Endothelial cell of umbilical vein (primary cell): Measurements from ENCODE around the gene PHLPP2. TPM values are rescaled to one million over a fixed set of nuclear protein-coding genes. Genes with fewer than 3 reads are reported as not detected.

ENCODE experiments used
- BruUV-seq: library from RNA; stranded (reverse); fragments of 400-500 nt; replicated peaks from 2 replicates; lab custom pipeline; 2021; lab: Mats Ljungman, UMichigan
- CTCF ChIA-PET: fragments of 300-600, 350-600 bp; sonication (Branson Sonifier 250); formaldehyde crosslinking; loops from one replicate; lab custom pipeline; 2021; ENCODE audit warnings: antibody characterized with exemption, inconsistent platforms; lab: Charles Lee
- POLR2A ChIA-PET: fragments of 300-600, 350-600 bp; sonication (Branson Sonifier 250); formaldehyde crosslinking; loops from one replicate; lab custom pipeline; 2021; ENCODE audit warnings: antibody characterized with exemption, inconsistent platforms; lab: Charles Lee
- DNase-seq: peaks from one replicate; pipeline ENCODE4 v3.0.0-alpha.2; 2011; ENCODE audit warnings: low read depth, low spot score
- FAIRE-seq: peaks from 2 replicates; lab custom pipeline; 2011; peaks lifted over from hg19 to GRCh38; lab: Jason Lieb, UNC
- H2AFZ ChIP-seq: 2 replicates; pipeline ENCODE4 v1.6.0; 2012; ENCODE audit warnings: low read depth, low read length, control low read depth, inconsistent platforms
- H3K27ac ChIP-seq: 2 replicates; pipeline ENCODE4 v1.5.1; 2011; ENCODE audit warnings: low read depth, mild to moderate bottlenecking, control low read depth, low read length, moderate library complexity; ENCODE audit not compliant: insufficient read depth
- H3K27me3 ChIP-seq, 2 experiments: 2 replicates each; pipeline versions ENCODE4 v1.6.0 to v1.6.1; 2011; ENCODE audit warnings: low read length in 2 of 2, mixed read lengths in 1 of 2; ENCODE audit not compliant: control insufficient read depth in 2 of 2, insufficient read depth in 2 of 2
- H3K36me3 ChIP-seq, 2 experiments: 2 replicates in 1 of 2; 3 replicates in 1 of 2; pipeline ENCODE4 v1.5.1; 2011; ENCODE audit warnings: low read length in 2 of 2, mild to moderate bottlenecking in 1 of 2, moderate library complexity in 1 of 2; ENCODE audit not compliant: control insufficient read depth in 2 of 2, insufficient read depth in 2 of 2; ENCODE audit errors: extremely low read depth in 1 of 2
- H3K4me1 ChIP-seq: 3 replicates; pipeline ENCODE4 v1.5.1; 2011; ENCODE audit warnings: mild to moderate bottlenecking, low read length; ENCODE audit not compliant: control insufficient read depth, insufficient read depth; ENCODE audit errors: extremely low read depth
- H3K4me2 ChIP-seq: 2 replicates; pipeline ENCODE4 v1.6.1; 2011; ENCODE audit warnings: low read length, control low read depth, mixed read lengths; ENCODE audit not compliant: insufficient read depth
- H3K4me3 ChIP-seq, 3 experiments: fragments of 200-600 bp in 1 of 3; sonication (generic), shearing (Covaris generic) in 1 of 3; replicated peaks in 1 of 3; 2 replicates each; pipeline ENCODE4 v1.5.1; 2011 to 2016; ENCODE audit warnings: control low read depth in 3 of 3, low read length in 3 of 3, mild to moderate bottlenecking in 2 of 3, inconsistent platforms in 1 of 3, low read depth in 1 of 3, moderate library complexity in 1 of 3; ENCODE audit not compliant: insufficient read depth in 1 of 3
- H3K79me2 ChIP-seq: 2 replicates; pipeline ENCODE4 v1.6.0; 2012; ENCODE audit warnings: low read length, inconsistent platforms; ENCODE audit not compliant: control insufficient read depth, insufficient read depth
- H3K9ac ChIP-seq: replicated peaks from 2 replicates; pipeline ENCODE3; 2011; ENCODE audit warnings: low read length, control low read depth; ENCODE audit not compliant: insufficient read depth; ENCODE audit errors: extremely low read depth
- H3K9me1 ChIP-seq: replicated peaks from 3 replicates; pipeline ENCODE4 v1.6.0; 2011; ENCODE audit warnings: mild to moderate bottlenecking, low read length; ENCODE audit not compliant: control insufficient read depth, insufficient read depth; ENCODE audit errors: extremely low read depth
- H3K9me3 ChIP-seq: replicated peaks from 2 replicates; pipeline ENCODE4 v1.5.1; 2012; ENCODE audit warnings: low read length, inconsistent platforms; ENCODE audit not compliant: control insufficient read depth, insufficient read depth
- H4K20me1 ChIP-seq: replicated peaks from 2 replicates; pipeline ENCODE3; 2011; ENCODE audit warnings: mild to moderate bottlenecking, low read length; ENCODE audit not compliant: control insufficient read depth, insufficient read depth; ENCODE audit errors: extremely low read depth
- CTCF ChIP-seq, 2 donors: IDR thresholded peaks; 1 replicate in 1 of 2; 2 replicates in 1 of 2; pipeline ENCODE4 v1.5.1; 2011; ENCODE audit warnings: low read length in 2 of 2, mild to moderate bottlenecking in 2 of 2, moderate library complexity in 2 of 2, control low read depth in 1 of 2, inconsistent platforms in 1 of 2, low read depth in 1 of 2; ENCODE audit not compliant: insufficient read depth in 1 of 2; ENCODE audit errors: extremely low read depth in 1 of 2
- EZH2 ChIP-seq: IDR thresholded peaks from 2 replicates; pipeline ENCODE4 v1.6.1; 2012; ENCODE audit warnings: borderline replicate concordance, low read depth, mild to moderate bottlenecking, moderate library complexity, low read length, inconsistent platforms; ENCODE audit not compliant: severe bottlenecking
- FOS ChIP-seq: IDR thresholded peaks from 2 replicates; pipeline ENCODE4 v1.6.1; 2011; ENCODE audit warnings: mild to moderate bottlenecking, low read length, moderate library complexity, borderline replicate concordance; ENCODE audit not compliant: insufficient read depth
- GATA2 ChIP-seq: IDR thresholded peaks from 2 replicates; pipeline ENCODE4 v1.7.0; 2011; ENCODE audit warnings: low read depth, mild to moderate bottlenecking, moderate library complexity, mixed read lengths, low read length; ENCODE audit not compliant: insufficient read length, insufficient read depth
- JUN ChIP-seq: IDR thresholded peaks from 2 replicates; pipeline ENCODE4 v1.6.1; 2011; ENCODE audit warnings: borderline replicate concordance, low read depth; ENCODE audit not compliant: insufficient read length, insufficient read depth
- MYC ChIP-seq: IDR thresholded peaks from one replicate; pipeline ENCODE4 v1.6.1; 2011; ENCODE audit warnings: mild to moderate bottlenecking, low read depth, low read length
- POLR2A ChIP-seq: IDR thresholded peaks from 2 replicates; pipeline ENCODE4 v1.6.1; 2012; ENCODE audit warnings: low read depth, mild to moderate bottlenecking, control low read depth, low read length
- POLR2AphosphoS5 ChIP-seq: IDR thresholded peaks from 2 replicates; pipeline ENCODE4 v1.6.1; 2012; ENCODE audit warnings: low read depth, mild to moderate bottlenecking, control low read depth, low read length, moderate library complexity; ENCODE audit not compliant: insufficient read depth
- dilution Hi-C: fragments of 300-500 bp; cut with MboI; formaldehyde crosslinking; loops from one replicate; pipeline ENCODE4 v1.15.0; 2019; ENCODE audit warnings: low sequenced_read_pairs; ENCODE audit not compliant: extremely low pct_ligation_motif_present
- intact Hi-C: fragments of 100-400 bp; cut with micrococcal nuclease; formaldehyde crosslinking; loops from one replicate; pipeline ENCODE4 v1.10.0; 2022
- polyA plus RNA-seq, 4 experiments: library from polyadenylated mRNA; depleted of rRNA in 3 of 4; stranded (reverse) in 3 of 4; unstranded in 1 of 4; fragments of >200 nt; gene quantifications; 2 replicates each; pipeline versions ENCODE4 v1.2.1 to v1.2.3, GENCODE V29; 2011 to 2012; ENCODE audit warnings: missing spikeins in 1 of 4
- total RNA-seq: library from RNA; stranded (reverse); gene quantifications from 2 replicates; pipeline ENCODE4 v1.2.3, GENCODE V29; 2021
- TF ChIP-seq, protein P1 (sequence below): IDR thresholded peaks from 2 replicates; pipeline ENCODE4 v1.6.1; 2011; ENCODE audit not compliant: insufficient read depth, insufficient read length

PHLPP2 gene
- total and polyA plus RNA-seq, 2 donors (not counting 3 experiments of a cell fraction or from before 2014, with no cell fraction given) = 4.1 to 8.0 TPM

DNA sequence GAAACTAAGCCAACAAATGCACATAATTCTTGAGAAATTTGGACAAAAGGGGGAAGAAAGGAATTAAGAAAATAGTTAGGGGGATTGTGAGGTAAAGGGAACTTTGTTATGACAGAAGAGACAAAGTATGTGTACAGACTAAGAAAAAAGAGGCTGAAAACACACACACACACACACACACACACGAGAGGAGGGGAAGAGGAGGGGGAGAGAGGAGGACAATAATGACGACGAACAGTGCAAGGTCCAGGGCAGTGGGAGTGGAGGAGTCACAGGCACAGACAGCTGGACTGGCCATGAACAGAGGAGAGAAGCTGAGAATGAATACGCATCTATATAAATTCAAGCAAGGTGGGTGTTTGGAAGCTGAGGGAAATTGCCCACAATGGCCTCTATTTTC is 54.0 kb downstream of the PHLPP2 start:
- BruUV-seq = no TSS peak
- H3K9ac ChIP-seq = no peak overlapping the region
- H3K4me1 ChIP-seq = no peaks in the 10 kb centered on the region
- no peak overlapping the region for H3K4me3 ChIP-seq
- no peaks in the 10 kb centered on the region for H4K20me1 ChIP-seq
- H2AFZ ChIP-seq = no peak overlapping the region
- H3K4me2 ChIP-seq = no peak overlapping the region
- peaks cover 8 to 9% of the 10 kb centered on the region in 2 experiments for H3K36me3 ChIP-seq
- POLR2A ChIA-PET = no interaction called here
- H3K79me2 ChIP-seq = no peaks in the 10 kb centered on the region
- H3K27me3 ChIP-seq = no peaks in the 10 kb centered on the region
- TF ChIP-seq FOS = no peak
- no peak for TF ChIP-seq CTCF (IDR thresholded peaks at IDR 0.05; ENCODE audit: extremely low read depth in 1 of 2, insufficient read depth in 1 of 2, low read depth in 1 of 2, low read length in 2 of 2)
- TF ChIP-seq POLR2A = no peak
- TF ChIP-seq MYC = no peak
- TF ChIP-seq, protein P1, sequence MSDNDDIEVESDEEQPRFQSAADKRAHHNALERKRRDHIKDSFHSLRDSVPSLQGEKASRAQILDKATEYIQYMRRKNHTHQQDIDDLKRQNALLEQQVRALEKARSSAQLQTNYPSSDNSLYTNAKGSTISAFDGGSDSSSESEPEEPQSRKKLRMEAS = no peak
- TF ChIP-seq EZH2 = no peak
- no peak for TF ChIP-seq POLR2AphosphoS5
- no peak for TF ChIP-seq JUN
- TF ChIP-seq GATA2 = no peak
- H3K9me1 ChIP-seq = no peaks in the 10 kb centered on the region
- CTCF ChIA-PET = interaction anchor here (0.9 to 2.3 kb wide), 2 partner anchors 212 to 291 kb away, joined by 3 to 8 read pairs; no protein-coding TSS in a partner anchor
- FAIRE-seq (peak; percentile 56), DNase-seq (no peak)
- dilution Hi-C loops (no loop called here), intact Hi-C loops (no loop called here)
- H3K9me3 ChIP-seq = no peaks in the 10 kb centered on the region
- H3K27ac ChIP-seq = no peak overlapping the region
